ENCODE results near the gene KIAA2012. TPM values are rescaled to one million over a fixed set of nuclear protein-coding genes. Genes with fewer than 3 reads are reported as not detected.

The KIAA2012 gene
- total and polyA plus RNA-seq, 2 of the 4 experiments (the other 2 are of a cell fraction): under 0.01 to 0.09 TPM

GRCh38 chr2:202035089-202035940, 37.7 kb upstream of the KIAA2012 start:
- Histone ChIP-seq H2BK5ac (ENCODE audit: low read depth, low read length, poor library complexity, severe bottlenecking) (peak overlapping the region; percentile 96), H3K23ac (ENCODE audit: low read depth, low read length) (peak overlapping the region; percentile 82), H4K20me1 (ENCODE audit: insufficient read depth, low read length) (peaks cover 51% of the 10 kb centered on the region), H3K56ac (ENCODE audit: extremely low read depth, insufficient read depth, low read length) (peak overlapping the region; percentile 92), H3K4ac (ENCODE audit: low read depth, low read length) (peak overlapping the region; percentile 92), H2AK9ac (replicated peaks; ENCODE audit: low read depth, low read length, poor library complexity) (peak overlapping the region; percentile 90), H3K14ac (replicated peaks; ENCODE audit: low read depth, low read length) (peak overlapping the region; percentile 53), H3K9me3 (ENCODE audit: control insufficient read depth, insufficient read depth, low read length) (no peaks in the 10 kb centered on the region), H3K79me1 (ENCODE audit: low read depth in 1 of 2, low read length in 2 of 2) (peaks cover 5 to 26% of the 10 kb centered on the region in 2 experiments; a peak in 3 of 4 replicates), H3K27ac (ENCODE audit: insufficient read depth, low read length) (peak overlapping the region; percentile 94), H3K4me1 (ENCODE audit: control insufficient read depth, insufficient read depth, low read length) (peaks cover 11% of the 10 kb centered on the region), H3K4me2 (ENCODE audit: low read depth, low read length) (peak overlapping the region; percentile 96), H2AFZ (replicated peaks; ENCODE audit: low read length, poor library complexity) (peak overlapping the region; percentile 37), H2AK5ac (ENCODE audit: low read depth, low read length) (peak overlapping the region; percentile 91), H3K18ac (ENCODE audit: low read depth, low read length) (peak overlapping the region; percentile 90; the same call in 1 of the 2 replicates), H4K8ac (ENCODE audit: low read depth in 2 of 2, low read length in 2 of 2) (peak overlapping the region; percentile 41 to 87; a peak in 3 of 4 replicates), H3K27me3 (ENCODE audit: control insufficient read depth, insufficient read depth, low read length) (no peaks in the 10 kb centered on the region), H2BK120ac (ENCODE audit: low read depth, low read length) (peak overlapping the region; percentile 80), H4K91ac (ENCODE audit: insufficient read depth, low read depth, low read length) (peak overlapping the region; percentile 82), H3K4me3 (ENCODE audit: insufficient read depth, low read depth, low read length) (peak overlapping the region; percentile 94), H3K36me3 (ENCODE audit: control insufficient read depth, insufficient read depth, low read length) (peaks cover 34% of the 10 kb centered on the region), H3K9me1 (ENCODE audit: insufficient read depth, low read length) (no peaks in the 10 kb centered on the region), H3K9ac (ENCODE audit: low read depth, low read length) (peak overlapping the region; percentile 94), H4K5ac (ENCODE audit: low read depth, low read length) (peak overlapping the region; percentile 75), H2BK15ac (ENCODE audit: low read depth, low read length) (peak overlapping the region; percentile 43; the same call in 2 of the 3 replicates), H2BK20ac (ENCODE audit: low read depth, low read length) (no peak overlapping the region)
- in situ Hi-C loops (cut with MboI; ENCODE audit: low sequenced_read_pairs): loop anchor here (5.0 kb wide), 3 partner anchors 147 to 238 kb away; no protein-coding TSS in a partner anchor
- ATAC-seq (ENCODE audit: low read depth) (peak; percentile 2; the same call in 1 of the 2 replicates), DNase-seq (peak; percentile 87)
- dilution Hi-C loops (cut with HindIII; ENCODE audit: low sequenced_read_pairs, unreplicated experiment): no loop called here
- POLR2A ChIA-PET (ENCODE audit: unreplicated experiment): interaction anchor here (1.0 kb wide), 1 partner anchor 181 kb away, joined by 3 read pairs; no protein-coding TSS in a partner anchor
- no TSS peak for BruUV-seq (replicated peaks)
- WGBS, 2 experiments (ENCODE audit: extremely low coverage in 2 of 2, insufficient read length in 1 of 2): 1% methylated on average over 60 of the region's 78 CpGs; no CpG with 5 or more reads in 1 of the 2 experiments
- intact Hi-C loops (cut with micrococcal nuclease): loop anchor here (1.0 to 10.0 kb wide), 4 partner anchors 143 to 799 kb away; partner anchors contain the start of gene BMPR2
- CTCF ChIA-PET: interaction anchor here (1.0 kb wide), 1 partner anchor 174 kb away, joined by 3 read pairs; no protein-coding TSS in a partner anchor
- TF ChIP-seq MXI1 (IDR thresholded peaks at IDR 0.05; ENCODE audit: borderline replicate concordance, low read depth, low read length): peak; percentile 98
- no peak for TF ChIP-seq CEBPB (IDR thresholded peaks at IDR 0.05; ENCODE audit: low read depth, low read length)
- no peak for TF ChIP-seq RFX5 (IDR thresholded peaks at IDR 0.05; ENCODE audit: low read depth, low read length)
- no peak for TF ChIP-seq NFE2L2 (IDR thresholded peaks at IDR 0.05; ENCODE audit: low read depth, low read length)
- TF ChIP-seq RAD21 (IDR thresholded peaks at IDR 0.05; ENCODE audit: low read length): peak; percentile 78
- TF ChIP-seq BHLHE40 (IDR thresholded peaks at IDR 0.05; ENCODE audit: low read depth, low read length): no peak
- TF ChIP-seq SMC3 (IDR thresholded peaks at IDR 0.05; ENCODE audit: low read depth, low read length): peak; percentile 87
- no peak for TF ChIP-seq FOS (IDR thresholded peaks at IDR 0.05; ENCODE audit: low read depth, low read length)
- TF ChIP-seq USF2 (IDR thresholded peaks at IDR 0.05; ENCODE audit: low read depth, low read length): no peak
- TF ChIP-seq CTCF (conservative IDR thresholded peaks at IDR 0.05; ENCODE audit: low read depth, low read length): peak; percentile 82
- 0 out of 2 replicates have a peak, but pooled peaks have one; percentile 5 for TF ChIP-seq POLR2A (IDR thresholded peaks at IDR 0.05; ENCODE audit: low read depth, low read length)
- no peak for TF ChIP-seq RCOR1 (IDR thresholded peaks at IDR 0.05; ENCODE audit: insufficient replicate concordance, low read length)
- TF ChIP-seq ELK1 (IDR thresholded peaks at IDR 0.05; ENCODE audit: borderline replicate concordance, low read depth, low read length): no peak

All from IMR-90 (cell line).